H1 (cell line): ENCODE data around the gene TXNIP. TPM values are rescaled to one million over a fixed set of nuclear protein-coding genes. Genes with fewer than 3 reads are reported as not detected.

ENCODE experiments used
- ZNF274 ChIP-seq: IDR thresholded peaks from 2 replicates; pipeline ENCODE4 v1.7.0; 2012; ENCODE audit warnings: low read length, borderline replicate concordance; ENCODE audit errors: extremely low read depth
- polyA plus RNA-seq, 7 experiments: library from polyadenylated mRNA; depleted of rRNA in 3 of 7; stranded (reverse) in 5 of 7; unstranded in 2 of 7; fragments of >200 nt in 5 of 7; fragments of 200-250 nt in 2 of 7; gene quantifications; 1 replicate in 5 of 7; 2 replicates in 1 of 7; 4 replicates in 1 of 7; pipeline versions ENCODE4 v1.2.1 to v1.2.3, GENCODE V29; 2011 to 2013; ENCODE audit warnings: missing spikeins in 2 of 7, mixed read lengths in 2 of 7
- total RNA-seq: library from RNA; stranded (reverse); fragmentation: NEBNext Ultra II Directional; extraction: Animal tissue kit (Norgen Biotek cat#: 25700); gene quantifications from 2 replicates; pipeline ENCODE4 v1.2.1, GENCODE V29; 2021

TXNIP gene
- total and polyA plus RNA-seq, 2 of the 8 experiments (the other 6 are each of a cell fraction or from before 2014, with no cell fraction given): 12.3 to 56.8 TPM

DNA sequence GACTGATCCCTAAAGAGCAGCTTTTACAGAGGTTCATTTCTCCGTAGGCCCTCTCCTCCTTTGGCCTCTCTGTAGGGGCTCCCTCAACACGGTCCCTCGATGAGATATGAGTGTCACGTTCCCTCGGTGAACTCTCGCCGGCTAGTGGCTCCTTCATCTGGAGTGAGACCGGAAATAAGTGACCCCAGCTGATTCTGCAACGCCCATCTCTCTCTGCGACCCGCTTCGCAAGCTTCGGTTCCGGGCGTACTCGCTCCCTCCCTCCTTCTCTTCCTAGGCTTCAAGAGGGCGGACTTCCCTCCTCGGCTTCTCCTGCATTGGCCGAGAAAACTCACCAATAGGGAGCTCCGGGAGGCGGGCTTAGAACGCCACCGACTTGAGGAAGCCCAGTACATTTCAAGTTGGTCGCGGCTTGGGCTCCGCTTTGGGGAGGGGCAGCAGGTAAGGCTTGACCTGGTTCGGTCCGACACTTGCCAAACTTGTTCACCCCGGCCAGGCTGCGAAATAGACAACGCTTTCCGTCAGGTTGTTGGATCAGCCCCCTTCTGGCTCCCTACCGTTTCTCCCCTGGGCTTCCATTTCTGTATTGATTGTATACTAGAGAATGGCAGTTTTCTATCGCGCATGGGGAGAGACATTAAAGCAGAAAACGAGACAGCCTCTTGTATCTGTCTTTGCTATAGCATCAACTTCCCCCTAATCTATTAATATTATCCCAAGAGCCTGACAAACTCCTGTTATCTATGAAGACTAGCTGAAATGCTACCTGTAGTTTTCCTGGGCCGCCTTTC, 31.9 kb downstream of the TXNIP start, which contains the start of the genes ANKRD34A and POLR3GL (continued):
- no peak for TF ChIP-seq ZNF274
